Erythroblast (primary cell): ENCODE measurements around the gene NQO2.
"Not testable (repeated sequence)": the region's sequence is repeated elsewhere in the genome, so short reads cannot be mapped to it uniquely, and the experiment has no call there.

Experiments
- GATA1 ChIP-seq: IDR thresholded peaks from 2 replicates; pipeline ENCODE4 v1.6.1; 2011; ENCODE audit warnings: low read depth, mild to moderate bottlenecking, control low read depth, low read length, moderate library complexity
- POLR2A ChIP-seq: IDR thresholded peaks from 2 replicates; pipeline ENCODE4 v1.6.1; 2011; ENCODE audit warnings: mild to moderate bottlenecking, low read length

DNA sequence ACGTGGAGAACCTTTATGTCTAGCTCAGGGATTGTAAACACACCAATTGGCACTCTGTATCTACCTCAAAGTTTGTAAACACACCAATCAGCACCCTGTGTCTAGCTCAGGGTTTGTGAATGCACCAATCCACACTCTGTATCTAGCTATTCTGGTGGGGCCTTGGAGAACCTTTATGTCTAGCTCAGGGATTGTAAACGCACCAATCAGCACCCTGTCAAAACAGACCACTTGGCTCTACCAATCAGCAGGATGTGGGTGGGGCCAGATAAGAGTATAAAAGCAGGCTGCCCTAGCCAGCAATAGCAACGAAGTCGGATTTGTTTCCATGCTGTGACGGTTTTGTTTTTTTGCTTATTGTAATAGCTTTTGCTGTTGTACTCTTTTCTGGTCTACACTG is 28.5 kb downstream of the NQO2 start:
- TF ChIP-seq POLR2A = peak; percentile 11
- not testable (repeated sequence) for TF ChIP-seq GATA1
